Measurements from ENCODE around the gene KHDC1.

DNA sequence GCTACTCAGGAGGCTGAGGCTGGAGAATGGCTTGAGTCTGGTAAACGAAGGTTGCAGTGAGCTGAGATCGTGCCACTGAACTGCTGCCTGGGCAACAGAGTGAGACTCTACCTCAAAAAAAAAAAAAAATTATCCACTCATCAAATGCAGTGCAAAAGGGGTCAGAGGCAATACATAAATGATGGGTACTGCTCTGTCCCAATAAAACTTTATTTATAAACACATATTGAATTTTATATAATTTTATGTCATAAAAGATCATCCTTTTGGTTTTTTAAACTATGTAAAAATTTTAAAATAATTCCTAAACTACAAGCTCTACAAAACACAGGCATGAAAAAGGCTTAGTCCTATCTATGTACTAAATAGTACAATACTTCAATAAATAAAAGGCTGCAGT is 10.3 kb downstream of the KHDC1 start:
- no peak for TF ChIP-seq POLR2A (IDR thresholded peaks at IDR 0.05; ENCODE audit: low read depth)
- TF ChIP-seq, protein P1, sequence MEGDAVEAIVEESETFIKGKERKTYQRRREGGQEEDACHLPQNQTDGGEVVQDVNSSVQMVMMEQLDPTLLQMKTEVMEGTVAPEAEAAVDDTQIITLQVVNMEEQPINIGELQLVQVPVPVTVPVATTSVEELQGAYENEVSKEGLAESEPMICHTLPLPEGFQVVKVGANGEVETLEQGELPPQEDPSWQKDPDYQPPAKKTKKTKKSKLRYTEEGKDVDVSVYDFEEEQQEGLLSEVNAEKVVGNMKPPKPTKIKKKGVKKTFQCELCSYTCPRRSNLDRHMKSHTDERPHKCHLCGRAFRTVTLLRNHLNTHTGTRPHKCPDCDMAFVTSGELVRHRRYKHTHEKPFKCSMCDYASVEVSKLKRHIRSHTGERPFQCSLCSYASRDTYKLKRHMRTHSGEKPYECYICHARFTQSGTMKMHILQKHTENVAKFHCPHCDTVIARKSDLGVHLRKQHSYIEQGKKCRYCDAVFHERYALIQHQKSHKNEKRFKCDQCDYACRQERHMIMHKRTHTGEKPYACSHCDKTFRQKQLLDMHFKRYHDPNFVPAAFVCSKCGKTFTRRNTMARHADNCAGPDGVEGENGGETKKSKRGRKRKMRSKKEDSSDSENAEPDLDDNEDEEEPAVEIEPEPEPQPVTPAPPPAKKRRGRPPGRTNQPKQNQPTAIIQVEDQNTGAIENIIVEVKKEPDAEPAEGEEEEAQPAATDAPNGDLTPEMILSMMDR (IDR thresholded peaks at IDR 0.05): no peak
